HG02642 (cell line): ENCODE results near the gene DLG5.
"Not testable (repeated sequence)": the region's sequence is repeated elsewhere in the genome, so short reads cannot be mapped to it uniquely, and the experiment has no call there.

Source experiments
- ATAC-seq: cut with Tn5 transposase; IDR thresholded peaks from one replicate; pipeline ENCODE4 v1.9.1; 2021; ENCODE audit warnings: mild to moderate bottlenecking; ENCODE audit not compliant: unreplicated experiment, poor library complexity

The DLG5 gene

GRCh38 chr10:77780180-77780579, 146.4 kb downstream of the DLG5 start:
- no peak for ATAC-seq

GRCh38 chr10:77776487-77776886, 150.1 kb downstream of the DLG5 start:
- ATAC-seq: no peak

- ATAC-seq: no peak
These were observed 151.6 kb downstream of the DLG5 start for GRCh38 chr10:77774940-77775391.

GRCh38 chr10:77773631-77774426, 152.7 kb downstream of the DLG5 start:
- ATAC-seq: no peak

GRCh38 chr10:77772852-77773600, 153.5 kb downstream of the DLG5 start:
- ATAC-seq: not testable (repeated sequence)

GRCh38 chr10:77771851-77772250, 154.7 kb downstream of the DLG5 start:
- ATAC-seq: no peak

- no peak for ATAC-seq
These were observed 155.1 kb downstream of the DLG5 start for GRCh38 chr10:77771450-77771849.

GRCh38 chr10:77770868-77771175, 155.7 kb downstream of the DLG5 start:
- no peak for ATAC-seq

GRCh38 chr10:77770081-77770867, 156.3 kb downstream of the DLG5 start:
- no peak for ATAC-seq

GRCh38 chr10:77768039-77768438, 158.5 kb downstream of the DLG5 start:
- ATAC-seq: no peak

GRCh38 chr10:77763453-77764430, 162.8 kb downstream of the DLG5 start:
- no peak for ATAC-seq

- ATAC-seq: not testable (repeated sequence)
These were observed 168.1 kb downstream of the DLG5 start for GRCh38 chr10:77758406-77758805.

- no peak for ATAC-seq
These were observed 170.0 kb downstream of the DLG5 start for GRCh38 chr10:77756319-77757232.

- no peak for ATAC-seq
These were observed 180.4 kb downstream of the DLG5 start for GRCh38 chr10:77746047-77746707.

GRCh38 chr10:77744245-77744644, 182.3 kb downstream of the DLG5 start:
- no peak for ATAC-seq

- no peak for ATAC-seq
These were observed 184.4 kb downstream of the DLG5 start for GRCh38 chr10:77742172-77742571.

GRCh38 chr10:77741746-77742145, 184.8 kb downstream of the DLG5 start:
- ATAC-seq: no peak
